GM12878 (cell line): ENCODE measurements around the gene DHRS9. TPM values are rescaled to one million over a fixed set of nuclear protein-coding genes. Genes with fewer than 3 reads are reported as not detected.

Experiments
- ATAC-seq: fragments of 200-7000 bp; cut with Tn5 transposase; 3 replicates; pipeline ENCODE4 v1.9.1; 2020; ENCODE audit warnings: mild to moderate bottlenecking, moderate library complexity
- BruUV-seq: library from RNA; stranded (reverse); fragments of 400-500 nt; replicated peaks from 2 replicates; lab custom pipeline; 2021; lab: Mats Ljungman, UMichigan
- CTCF ChIA-PET: fragments of 300-600 bp; sonication (Branson Sonifier 250); formaldehyde crosslinking; extraction: SDS; loops from one replicate; lab custom pipeline; 2021; ENCODE audit warnings: inconsistent platforms; lab: Yijun Ruan, JAX
- POLR2A ChIA-PET: fragments of 350-600 bp; formaldehyde crosslinking; extraction: SDS; loops from one replicate; lab custom pipeline; 2021; ENCODE audit warnings: inconsistent platforms; lab: Charles Lee
- RAD21 ChIA-PET: fragments of 300-600 bp; sonication (Branson Sonifier 250); formaldehyde crosslinking; loops from one replicate; lab custom pipeline; 2023; ENCODE audit warnings: antibody characterized with exemption; ENCODE audit not compliant: unreplicated experiment; lab: Charles Lee
- SMC1A ChIA-PET: fragments of 300-600 bp; sonication (Branson Sonifier 250); formaldehyde crosslinking; loops from one replicate; lab custom pipeline; 2023; ENCODE audit not compliant: unreplicated experiment, uncharacterized antibody; lab: Charles Lee
- DNase-seq: peaks from one replicate; pipeline ENCODE4 v3.0.0-alpha.2; 2011; ENCODE audit warnings: low read depth, low spot score
- FAIRE-seq: peaks from 3 replicates; lab custom pipeline; 2011; peaks lifted over from hg19 to GRCh38; lab: Jason Lieb, UNC
- H2AFZ ChIP-seq: 2 replicates; pipeline ENCODE4 v1.6.0; 2011; ENCODE audit warnings: low read depth, low read length, control low read depth; ENCODE audit not compliant: control insufficient read depth
- H3K27ac ChIP-seq: 2 replicates; pipeline ENCODE4 v1.5.1; 2011; ENCODE audit warnings: control low read depth; ENCODE audit not compliant: control insufficient read depth, insufficient read depth
- H3K27me3 ChIP-seq, 2 experiments: replicated peaks in 1 of 2; 2 replicates each; pipeline versions ENCODE4 v1.6.0 to v1.6.1; 2011; ENCODE audit warnings: low read length in 1 of 2; ENCODE audit not compliant: control insufficient read depth in 2 of 2, insufficient read depth in 2 of 2
- H3K36me3 ChIP-seq, 2 experiments: 2 replicates each; pipeline ENCODE4 v1.5.1; 2011; ENCODE audit warnings: low read length in 1 of 2; ENCODE audit not compliant: control insufficient read depth in 2 of 2, insufficient read depth in 2 of 2
- H3K4me1 ChIP-seq: 2 replicates; pipeline ENCODE4 v1.6.1; 2011; ENCODE audit warnings: mild to moderate bottlenecking, low read length, moderate library complexity, mixed read lengths; ENCODE audit not compliant: control insufficient read depth, insufficient read depth
- H3K4me2 ChIP-seq: 2 replicates; pipeline ENCODE4 v1.6.0; 2011; ENCODE audit warnings: control low read depth; ENCODE audit not compliant: control insufficient read depth, insufficient read depth
- H3K4me3 ChIP-seq: fragments of 200-600 bp; sonication (generic); 2 replicates; pipeline ENCODE4 v1.5.1; 2016
- H3K79me2 ChIP-seq: 2 replicates; pipeline ENCODE4 v1.6.0; 2011; ENCODE audit warnings: low read length; ENCODE audit not compliant: control insufficient read depth, insufficient read depth
- H3K9ac ChIP-seq: 2 replicates; pipeline ENCODE4 v1.8.0; 2011; ENCODE audit warnings: low read length, control low read depth, mixed read lengths; ENCODE audit not compliant: control insufficient read depth, insufficient read depth
- H3K9me3 ChIP-seq: replicated peaks from 3 replicates; pipeline ENCODE4 v1.5.1; 2011; ENCODE audit warnings: mild to moderate bottlenecking, low read length; ENCODE audit not compliant: control insufficient read depth, insufficient read depth
- H4K20me1 ChIP-seq: 2 replicates; pipeline ENCODE4 v1.6.0; 2011; ENCODE audit not compliant: control insufficient read depth, insufficient read depth
- ASH2L ChIP-seq: fragments of 300-600, 200-600 bp; sonication (generic); IDR thresholded peaks from 2 replicates; pipeline ENCODE4 v1.6.1; 2017; ENCODE audit warnings: low read depth, mild to moderate bottlenecking, borderline replicate concordance
- EP300 ChIP-seq, 2 experiments: fragments of 150-350 bp in 1 of 2; IDR thresholded peaks; 2 replicates each; pipeline ENCODE4 v1.6.1; 2011 to 2012; ENCODE audit warnings: low read depth in 2 of 2, low read length in 2 of 2, borderline replicate concordance in 1 of 2, improper control_type of control experiment in 1 of 2, inconsistent platforms in 1 of 2; ENCODE audit not compliant: control insufficient read depth in 1 of 2
- GABPA ChIP-seq: IDR thresholded peaks from 2 replicates; pipeline ENCODE4 v1.6.1; 2014; ENCODE audit warnings: antibody characterized with exemption, low read depth, mild to moderate bottlenecking, inconsistent platforms
- JUND ChIP-seq: IDR thresholded peaks from 2 replicates; pipeline ENCODE4 v1.6.1; 2012; ENCODE audit warnings: low read depth, mild to moderate bottlenecking, low read length, improper control_type of control experiment, moderate library complexity
- LARP7 ChIP-seq: fragments of 450-650 bp; IDR thresholded peaks from 2 replicates; pipeline ENCODE4 v1.6.1; 2017; ENCODE audit warnings: mild to moderate bottlenecking
- MYB ChIP-seq: fragments of 150-350 bp; IDR thresholded peaks from 2 replicates; pipeline ENCODE4 v1.6.1; 2014; ENCODE audit warnings: mild to moderate bottlenecking, low read depth, low read length, borderline replicate concordance
- POLR2AphosphoS2 ChIP-seq: IDR thresholded peaks from 2 replicates; pipeline ENCODE4 v1.6.1; 2011; ENCODE audit warnings: low read depth, mild to moderate bottlenecking, low read length, improper control_type of control experiment, moderate library complexity
- TAF1 ChIP-seq: IDR thresholded peaks from 2 replicates; pipeline ENCODE4 v1.6.1; 2011; ENCODE audit warnings: mild to moderate bottlenecking, low read depth, low read length, borderline replicate concordance
- WGBS: methylation state at CpG from one replicate; pipeline ENCODE4 v1.1.6; 2016; ENCODE audit warnings: low lambda C conversion rate; ENCODE audit not compliant: insufficient replicate concordance, insufficient coverage; ENCODE audit errors: missing lambda C conversion rate; 5-methylcytosine and 5-hydroxymethylcytosine counted together
- in situ Hi-C: fragments of 300-500 bp; cut with MboI; formaldehyde crosslinking; loops from 9 replicates; pipeline ENCODE4 v1.14.3; 2018; ENCODE audit warnings: mixed read lengths
- intact Hi-C: fragments of 100-400 bp; cut with micrococcal nuclease; formaldehyde crosslinking; loops from one replicate; pipeline ENCODE4 v1.14.2; 2022; ENCODE audit not compliant: unreplicated experiment
- polyA plus RNA-seq, 11 experiments: library from polyadenylated mRNA; depleted of rRNA in 4 of 11; unstranded in 6 of 11; stranded (reverse) in 5 of 11; fragments of >200 nt; fragmentation: Nextera tagmentation in 4 of 11; fragmentation: Illumina TruSeq in 1 of 11; extraction: Ambion mirVana in 4 of 11; extraction: Trizol in 1 of 11; gene quantifications; 1 replicate in 1 of 11; 2 replicates in 10 of 11; pipeline versions ENCODE4 v1.2.1 to v1.2.3, GENCODE V29; 2011 to 2016; ENCODE audit warnings: inconsistent platforms in 2 of 11, missing spikeins in 2 of 11, low read depth in 1 of 11
- total RNA-seq, 4 experiments: library from RNA; depleted of rRNA in 3 of 4; stranded (reverse); fragments of >200 nt in 3 of 4; fragmentation: Illumina TruSeq in 1 of 4; extraction: Trizol in 1 of 4; gene quantifications; 2 replicates each; pipeline versions ENCODE4 v1.2.1 to v1.2.3, GENCODE V29; 2013 to 2021
- TF ChIP-seq, protein P1 (sequence below): fragments of 450-650 bp; IDR thresholded peaks from 2 replicates; pipeline ENCODE4 v1.6.1; 2016; ENCODE audit warnings: mild to moderate bottlenecking
- TF ChIP-seq, protein P2 (sequence below): fragments of 450-650 bp; conservative IDR thresholded peaks from 2 replicates; pipeline ENCODE4 v1.6.1; 2017; ENCODE audit warnings: mild to moderate bottlenecking, moderate library complexity
- TF ChIP-seq, protein P3 (sequence below): fragments of 450-650 bp; IDR thresholded peaks from 2 replicates; pipeline ENCODE4 v1.6.1; 2017; ENCODE audit warnings: antibody characterized with exemption, mild to moderate bottlenecking, moderate library complexity

DHRS9 gene
- total and polyA plus RNA-seq, 10 of the 15 experiments (the other 5 are each of a cell fraction or from before 2014, with no cell fraction given), result 0.09 to 0.34 (median 0.13) TPM; not detected in 5

DNA sequence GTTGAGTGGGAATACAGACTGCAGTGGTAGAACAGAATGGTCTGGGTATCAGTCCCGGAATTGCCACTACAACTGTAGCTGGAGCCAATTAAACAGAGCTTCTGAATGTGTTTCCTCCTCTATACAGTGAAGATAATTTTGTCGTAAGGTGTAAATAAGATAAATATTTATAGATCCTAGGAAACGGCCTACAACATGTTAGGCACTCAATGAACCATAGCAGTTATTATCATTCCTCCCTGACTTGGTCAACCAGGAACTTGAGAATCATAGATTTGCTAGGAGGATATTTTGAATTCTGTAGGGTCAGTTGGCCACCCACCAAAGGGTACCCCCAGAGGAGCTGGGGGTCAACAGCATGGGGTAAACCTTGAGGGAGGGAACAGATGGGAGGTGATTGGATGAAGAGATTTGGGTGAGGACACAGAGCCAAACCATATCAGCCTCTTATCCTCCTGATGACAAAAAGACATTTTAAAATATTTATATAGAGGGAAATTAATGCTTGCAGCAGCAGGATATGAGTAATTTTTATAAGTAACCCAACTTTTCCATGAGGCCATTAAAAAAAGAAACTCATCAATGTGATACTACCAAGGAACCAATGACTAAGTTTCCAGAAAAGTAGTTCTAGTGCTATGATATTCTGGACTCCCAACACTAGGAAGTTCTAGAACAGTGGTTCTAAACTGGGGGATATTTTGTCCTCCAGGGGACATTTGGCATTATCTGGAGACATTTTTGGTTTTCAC, 4.0 kb downstream of the DHRS9 start:
- Histone ChIP-seq H3K4me2 (no peak overlapping the region), H3K27ac (no peak overlapping the region), H3K36me3 (no peaks in the 10 kb centered on the region), H2AFZ (no peak overlapping the region), H3K79me2 (no peaks in the 10 kb centered on the region), H3K9me3 (no peaks in the 10 kb centered on the region), H4K20me1 (no peaks in the 10 kb centered on the region), H3K9ac (no peak overlapping the region), H3K4me1 (no peaks in the 10 kb centered on the region; the same call in 1 of the 2 replicates), H3K27me3 (no peaks in the 10 kb centered on the region; a peak in 1 of 4 replicates), H3K4me3 (no peak overlapping the region)
- BruUV-seq, result no TSS peak
- ChIA-PET POLR2A (no interaction called here), CTCF (no interaction called here), SMC1A (no interaction called here), RAD21 (no interaction called here)
- no peak for ATAC-seq
- intact Hi-C loops (no loop called here), in situ Hi-C loops (no loop called here)
- DNase-seq, result no peak
- no peak for FAIRE-seq
- no peak for TF ChIP-seq GABPA
- no peak for TF ChIP-seq TAF1
- TF ChIP-seq JUND, result no peak
- TF ChIP-seq LARP7, result no peak
- TF ChIP-seq MYB, result no peak
- TF ChIP-seq, protein P1, sequence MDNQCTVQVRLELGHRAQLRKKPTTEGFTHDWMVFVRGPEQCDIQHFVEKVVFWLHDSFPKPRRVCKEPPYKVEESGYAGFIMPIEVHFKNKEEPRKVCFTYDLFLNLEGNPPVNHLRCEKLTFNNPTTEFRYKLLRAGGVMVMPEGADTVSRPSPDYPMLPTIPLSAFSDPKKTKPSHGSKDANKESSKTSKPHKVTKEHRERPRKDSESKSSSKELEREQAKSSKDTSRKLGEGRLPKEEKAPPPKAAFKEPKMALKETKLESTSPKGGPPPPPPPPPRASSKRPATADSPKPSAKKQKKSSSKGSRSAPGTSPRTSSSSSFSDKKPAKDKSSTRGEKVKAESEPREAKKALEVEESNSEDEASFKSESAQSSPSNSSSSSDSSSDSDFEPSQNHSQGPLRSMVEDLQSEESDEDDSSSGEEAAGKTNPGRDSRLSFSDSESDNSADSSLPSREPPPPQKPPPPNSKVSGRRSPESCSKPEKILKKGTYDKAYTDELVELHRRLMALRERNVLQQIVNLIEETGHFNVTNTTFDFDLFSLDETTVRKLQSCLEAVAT, result no peak
- no peak for TF ChIP-seq EP300 (IDR thresholded peaks at IDR 0.05; ENCODE audit: borderline replicate concordance in 1 of 2, control insufficient read depth in 1 of 2, low read depth in 2 of 2, low read length in 2 of 2)
- TF ChIP-seq ASH2L, result no peak
- TF ChIP-seq, protein P2, sequence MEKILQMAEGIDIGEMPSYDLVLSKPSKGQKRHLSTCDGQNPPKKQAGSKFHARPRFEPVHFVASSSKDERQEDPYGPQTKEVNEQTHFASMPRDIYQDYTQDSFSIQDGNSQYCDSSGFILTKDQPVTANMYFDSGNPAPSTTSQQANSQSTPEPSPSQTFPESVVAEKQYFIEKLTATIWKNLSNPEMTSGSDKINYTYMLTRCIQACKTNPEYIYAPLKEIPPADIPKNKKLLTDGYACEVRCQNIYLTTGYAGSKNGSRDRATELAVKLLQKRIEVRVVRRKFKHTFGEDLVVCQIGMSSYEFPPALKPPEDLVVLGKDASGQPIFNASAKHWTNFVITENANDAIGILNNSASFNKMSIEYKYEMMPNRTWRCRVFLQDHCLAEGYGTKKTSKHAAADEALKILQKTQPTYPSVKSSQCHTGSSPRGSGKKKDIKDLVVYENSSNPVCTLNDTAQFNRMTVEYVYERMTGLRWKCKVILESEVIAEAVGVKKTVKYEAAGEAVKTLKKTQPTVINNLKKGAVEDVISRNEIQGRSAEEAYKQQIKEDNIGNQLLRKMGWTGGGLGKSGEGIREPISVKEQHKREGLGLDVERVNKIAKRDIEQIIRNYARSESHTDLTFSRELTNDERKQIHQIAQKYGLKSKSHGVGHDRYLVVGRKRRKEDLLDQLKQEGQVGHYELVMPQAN, result no peak
- TF ChIP-seq, protein P3, sequence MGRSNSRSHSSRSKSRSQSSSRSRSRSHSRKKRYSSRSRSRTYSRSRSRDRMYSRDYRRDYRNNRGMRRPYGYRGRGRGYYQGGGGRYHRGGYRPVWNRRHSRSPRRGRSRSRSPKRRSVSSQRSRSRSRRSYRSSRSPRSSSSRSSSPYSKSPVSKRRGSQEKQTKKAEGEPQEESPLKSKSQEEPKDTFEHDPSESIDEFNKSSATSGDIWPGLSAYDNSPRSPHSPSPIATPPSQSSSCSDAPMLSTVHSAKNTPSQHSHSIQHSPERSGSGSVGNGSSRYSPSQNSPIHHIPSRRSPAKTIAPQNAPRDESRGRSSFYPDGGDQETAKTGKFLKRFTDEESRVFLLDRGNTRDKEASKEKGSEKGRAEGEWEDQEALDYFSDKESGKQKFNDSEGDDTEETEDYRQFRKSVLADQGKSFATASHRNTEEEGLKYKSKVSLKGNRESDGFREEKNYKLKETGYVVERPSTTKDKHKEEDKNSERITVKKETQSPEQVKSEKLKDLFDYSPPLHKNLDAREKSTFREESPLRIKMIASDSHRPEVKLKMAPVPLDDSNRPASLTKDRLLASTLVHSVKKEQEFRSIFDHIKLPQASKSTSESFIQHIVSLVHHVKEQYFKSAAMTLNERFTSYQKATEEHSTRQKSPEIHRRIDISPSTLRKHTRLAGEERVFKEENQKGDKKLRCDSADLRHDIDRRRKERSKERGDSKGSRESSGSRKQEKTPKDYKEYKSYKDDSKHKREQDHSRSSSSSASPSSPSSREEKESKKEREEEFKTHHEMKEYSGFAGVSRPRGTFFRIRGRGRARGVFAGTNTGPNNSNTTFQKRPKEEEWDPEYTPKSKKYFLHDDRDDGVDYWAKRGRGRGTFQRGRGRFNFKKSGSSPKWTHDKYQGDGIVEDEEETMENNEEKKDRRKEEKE, result no peak
- no peak for TF ChIP-seq POLR2AphosphoS2
- WGBS, result 89% methylated on average over 3 of the region's 3 CpGs
